AG09319 (cell line): ENCODE measurements around the gene KRT28.

Experiments used
- DNase-seq: peaks from one replicate; pipeline ENCODE4 v3.0.0-alpha.2; 2010; ENCODE audit warnings: low read depth; ENCODE audit errors: extremely low read depth
- TF ChIP-seq, protein P1 (sequence below): IDR thresholded peaks from 2 replicates; pipeline ENCODE4 v1.5.1; 2011; ENCODE audit warnings: low read depth, mild to moderate bottlenecking, inconsistent platforms, low read length, moderate library complexity

Gene KRT28

DNA sequence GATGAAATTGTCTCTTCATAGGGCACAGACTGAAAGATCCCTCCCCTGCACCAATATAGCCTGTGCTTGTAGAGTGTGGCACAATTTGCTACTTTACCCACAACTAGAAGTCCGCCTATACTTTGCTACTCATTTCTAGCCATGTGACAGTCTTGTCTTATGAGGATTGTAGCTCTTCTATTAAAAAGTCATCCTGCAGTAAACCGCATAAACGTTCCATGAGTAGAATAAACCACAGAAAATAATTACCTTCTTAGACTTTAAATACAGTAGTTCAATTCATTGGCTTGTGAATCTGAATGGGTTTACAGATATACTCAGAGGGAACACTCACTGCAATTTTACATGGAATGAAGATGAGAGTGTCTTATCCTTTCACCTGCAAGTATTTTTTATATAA is 21.8 kb downstream of the KRT28 start:
- no peak for DNase-seq
- TF ChIP-seq, protein P1, sequence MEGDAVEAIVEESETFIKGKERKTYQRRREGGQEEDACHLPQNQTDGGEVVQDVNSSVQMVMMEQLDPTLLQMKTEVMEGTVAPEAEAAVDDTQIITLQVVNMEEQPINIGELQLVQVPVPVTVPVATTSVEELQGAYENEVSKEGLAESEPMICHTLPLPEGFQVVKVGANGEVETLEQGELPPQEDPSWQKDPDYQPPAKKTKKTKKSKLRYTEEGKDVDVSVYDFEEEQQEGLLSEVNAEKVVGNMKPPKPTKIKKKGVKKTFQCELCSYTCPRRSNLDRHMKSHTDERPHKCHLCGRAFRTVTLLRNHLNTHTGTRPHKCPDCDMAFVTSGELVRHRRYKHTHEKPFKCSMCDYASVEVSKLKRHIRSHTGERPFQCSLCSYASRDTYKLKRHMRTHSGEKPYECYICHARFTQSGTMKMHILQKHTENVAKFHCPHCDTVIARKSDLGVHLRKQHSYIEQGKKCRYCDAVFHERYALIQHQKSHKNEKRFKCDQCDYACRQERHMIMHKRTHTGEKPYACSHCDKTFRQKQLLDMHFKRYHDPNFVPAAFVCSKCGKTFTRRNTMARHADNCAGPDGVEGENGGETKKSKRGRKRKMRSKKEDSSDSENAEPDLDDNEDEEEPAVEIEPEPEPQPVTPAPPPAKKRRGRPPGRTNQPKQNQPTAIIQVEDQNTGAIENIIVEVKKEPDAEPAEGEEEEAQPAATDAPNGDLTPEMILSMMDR: no peak

DNA sequence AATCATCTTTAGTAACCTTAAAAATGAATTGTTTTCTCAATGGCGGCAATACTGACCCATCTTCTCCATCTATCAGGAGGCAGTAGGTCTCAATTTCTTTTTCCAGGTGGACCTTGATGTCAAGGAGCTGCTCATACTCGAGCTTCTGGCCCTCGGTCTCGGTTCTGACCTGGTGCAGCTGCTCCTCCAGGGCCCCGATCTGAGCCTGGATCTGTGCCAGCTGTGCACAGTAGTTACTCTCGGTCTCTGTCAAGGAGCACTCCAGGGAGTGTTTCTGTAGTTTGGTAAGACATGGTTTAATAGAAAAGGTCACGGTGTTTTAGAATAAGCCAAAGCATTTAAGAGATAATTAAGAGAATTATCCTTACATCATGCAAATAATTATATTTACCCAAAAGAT is 22.3 kb downstream of the KRT28 start:
- no peak for DNase-seq
- TF ChIP-seq, protein P1: no peak

DNA sequence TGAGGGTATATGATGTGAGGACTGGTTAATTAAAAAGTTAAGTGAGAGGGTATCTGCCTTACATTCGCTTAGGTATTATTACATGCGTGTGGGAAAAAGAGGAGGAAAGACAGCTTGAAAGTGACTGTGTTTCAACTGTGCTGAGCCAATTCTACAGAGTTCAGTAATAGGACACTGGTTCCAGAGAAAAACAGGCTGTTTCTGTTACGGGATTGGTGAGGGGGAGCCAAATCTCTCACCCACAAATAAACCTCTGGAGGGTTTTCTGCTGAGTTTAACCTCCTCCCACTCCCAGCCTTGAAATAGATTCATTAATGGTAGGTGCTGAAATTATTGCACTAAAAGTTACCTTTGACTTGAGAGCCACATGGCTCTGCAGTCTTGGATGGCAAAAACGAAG is 23.8 kb downstream of the KRT28 start:
- TF ChIP-seq, protein P1: no peak
- no peak for DNase-seq

DNA sequence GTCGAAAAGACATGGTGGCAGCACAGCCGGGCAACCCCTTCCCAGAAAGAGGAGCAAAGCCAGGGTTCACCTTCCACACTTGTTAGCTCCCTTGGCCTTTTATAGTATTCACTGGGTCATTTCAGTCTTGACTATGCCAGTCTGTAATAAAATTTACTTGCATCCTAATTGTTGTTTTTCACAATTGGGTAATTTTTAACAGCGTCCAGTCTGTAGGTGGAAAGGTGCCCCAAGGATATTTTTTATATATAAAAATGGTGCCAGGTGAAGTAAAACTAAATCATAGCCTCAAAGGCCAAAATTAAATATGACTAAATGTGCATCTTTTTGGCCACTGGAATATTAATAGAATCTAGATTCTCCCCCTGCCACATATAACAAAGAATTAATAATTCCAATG is 27.7 kb downstream of the KRT28 start, which contains the start of gene KRT26:
Gene KRT26 (minus strand): TSS at position 101 of the 400 bp plus-strand sequence. CDS start 88 bp downstream, at position 13.
- TF ChIP-seq, protein P1: no peak
- no peak for DNase-seq

DNA sequence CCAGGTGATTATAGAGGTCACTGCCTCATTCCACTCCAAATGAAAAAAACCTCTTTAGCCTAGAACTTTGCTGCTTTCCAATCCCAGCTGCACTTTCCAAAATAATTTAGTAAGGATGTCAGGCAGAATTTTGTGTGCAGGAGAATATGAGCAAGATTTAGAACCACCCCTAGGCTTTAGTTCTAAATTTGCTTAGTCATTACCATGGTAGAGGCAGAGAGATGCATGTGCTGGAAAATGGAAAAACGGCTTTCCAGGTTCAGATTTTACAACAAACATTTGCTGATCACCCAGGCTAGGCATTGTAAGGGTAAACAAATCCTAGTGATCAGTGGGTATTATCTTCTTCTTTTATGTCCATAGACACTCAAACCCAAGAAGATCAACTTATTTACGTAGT is 34.1 kb downstream of the KRT28 start:
- TF ChIP-seq, protein P1: no peak
- DNase-seq: no peak

DNA sequence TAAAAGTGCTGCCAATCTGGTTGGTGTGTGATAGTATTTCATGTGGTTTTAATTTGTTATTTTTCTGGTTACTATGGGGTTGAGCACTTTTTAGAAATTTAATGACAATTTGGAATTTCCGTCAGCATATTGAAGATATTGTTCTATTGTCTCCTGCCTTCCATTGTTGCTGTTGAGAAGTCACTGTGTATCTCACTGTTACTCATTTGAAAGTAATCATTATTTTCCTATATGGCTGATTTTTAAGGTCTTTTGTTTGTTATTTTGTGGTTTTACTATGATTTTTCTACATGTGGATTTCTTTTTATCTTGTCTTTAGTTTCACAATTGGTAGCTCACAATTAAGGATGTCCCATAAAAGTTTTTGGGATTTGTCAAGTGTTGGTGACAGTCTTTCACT is 36.0 kb downstream of the KRT28 start:
- TF ChIP-seq, protein P1: no peak

DNA sequence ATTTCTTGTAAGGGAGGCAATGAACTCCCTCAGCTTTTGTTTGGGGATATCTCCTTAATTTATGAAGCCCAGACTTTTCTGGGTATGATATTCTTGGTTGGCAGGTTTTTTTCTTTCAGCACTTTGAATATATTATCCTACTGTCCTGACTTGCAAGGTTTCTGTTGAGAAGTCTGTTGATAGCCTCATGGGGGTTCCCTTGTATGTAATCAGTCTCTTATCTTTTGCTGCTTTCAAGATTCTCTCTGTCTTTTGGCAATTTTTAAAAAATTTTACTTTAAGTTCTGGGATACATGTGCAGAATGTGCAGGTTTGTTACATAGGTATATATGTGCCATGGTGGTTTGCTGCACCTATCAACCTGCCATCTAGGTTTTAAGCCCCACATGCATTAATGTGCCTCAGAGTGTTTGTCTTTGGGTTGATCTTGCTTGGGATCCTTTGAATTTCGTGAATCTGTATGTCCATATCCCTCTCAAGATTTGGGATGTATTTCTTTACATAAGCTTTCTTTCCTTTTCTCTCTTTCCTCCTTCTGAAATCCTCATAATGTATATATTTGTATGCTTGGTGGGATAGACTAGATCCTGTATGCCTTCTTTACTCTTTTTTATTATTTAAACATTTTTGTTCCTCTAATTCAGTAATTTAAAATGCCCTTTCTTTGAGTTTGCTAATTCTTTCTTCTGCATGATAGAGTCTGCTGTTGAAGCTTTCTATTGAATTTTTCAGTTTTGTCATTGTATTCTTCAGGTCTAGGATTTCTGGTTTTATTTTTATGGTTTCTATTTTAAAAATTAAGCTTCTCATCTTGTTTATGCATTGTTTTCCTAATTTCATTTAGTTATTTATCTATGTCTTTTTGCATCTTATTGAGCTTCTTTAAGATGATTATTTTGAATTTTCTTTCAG is 39.4 kb downstream of the KRT28 start:
- no peak for DNase-seq
- TF ChIP-seq, protein P1: no peak

More for the DNA sequence above, 36.0 kb downstream of the KRT28 start:
- no peak for DNase-seq
